HL-60/S4 (cell line): ENCODE results near the gene POLR2H.

ENCODE experiments used
- in situ Hi-C: fragments of 300-500 bp; cut with MboI; formaldehyde crosslinking; loops from 2 replicates; pipeline ENCODE4 v1.14.3; 2022; ENCODE audit warnings: low sequenced_read_pairs

POLR2H gene

GRCh38 chr3:184366619-184367289 is 5.2 kb downstream of the POLR2H start:
- in situ Hi-C loops, result loop anchor here (25.0 kb wide), 1 partner anchor 421 kb away; no protein-coding TSS in a partner anchor

DNA sequence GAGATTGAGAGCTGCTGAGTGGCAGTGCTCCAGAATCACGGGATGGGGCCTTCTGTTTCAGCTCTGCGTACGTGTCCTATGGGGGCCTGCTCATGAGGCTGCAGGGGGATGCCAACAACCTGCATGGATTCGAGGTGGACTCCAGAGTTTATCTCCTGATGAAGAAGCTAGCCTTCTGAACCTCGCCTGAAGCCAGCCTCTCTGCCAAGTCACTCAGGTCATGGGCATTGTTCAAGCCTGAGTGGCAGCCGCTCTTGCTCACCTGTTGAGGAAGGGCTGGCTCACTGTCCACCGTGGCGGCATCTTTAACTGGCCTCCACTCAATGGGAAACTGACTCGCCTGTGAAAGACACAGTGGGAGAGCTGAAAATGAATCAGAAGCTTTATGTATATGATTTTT is 6.6 kb downstream of the POLR2H start:
- in situ Hi-C loops, result loop anchor here (25.0 kb wide), 1 partner anchor 419 kb away; no protein-coding TSS in a partner anchor

GRCh38 chr3:184368586-184369183 is 7.2 kb downstream of the POLR2H start:
- in situ Hi-C loops, result loop anchor here (25.0 kb wide), 1 partner anchor 419 kb away; no protein-coding TSS in a partner anchor

DNA sequence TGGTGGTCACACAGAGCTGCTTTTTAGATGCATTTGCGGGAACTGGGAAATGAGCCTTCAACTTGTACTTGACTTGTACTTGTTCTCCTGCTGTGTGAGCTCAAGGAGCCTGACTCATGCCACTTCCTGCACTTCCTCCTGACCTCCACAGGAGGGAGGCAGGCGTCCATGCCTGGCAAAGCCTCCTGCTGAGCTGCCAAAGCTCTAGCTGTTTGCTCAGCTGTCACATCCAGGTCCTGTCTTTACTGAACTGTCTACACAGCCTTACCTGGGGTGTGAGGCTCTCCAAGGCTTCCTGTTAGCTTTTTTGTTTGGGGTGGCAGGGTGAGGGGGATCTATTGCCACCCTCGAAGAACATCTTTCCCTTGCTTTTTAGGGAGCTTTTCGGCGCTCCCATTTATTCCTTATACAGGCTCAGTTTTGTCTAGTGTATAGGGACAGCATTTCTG is 10.1 kb downstream of the POLR2H start:
- in situ Hi-C loops, result loop anchor here (10.0 to 25.0 kb wide), 2 partner anchors 153 to 416 kb away; no protein-coding TSS in a partner anchor

DNA sequence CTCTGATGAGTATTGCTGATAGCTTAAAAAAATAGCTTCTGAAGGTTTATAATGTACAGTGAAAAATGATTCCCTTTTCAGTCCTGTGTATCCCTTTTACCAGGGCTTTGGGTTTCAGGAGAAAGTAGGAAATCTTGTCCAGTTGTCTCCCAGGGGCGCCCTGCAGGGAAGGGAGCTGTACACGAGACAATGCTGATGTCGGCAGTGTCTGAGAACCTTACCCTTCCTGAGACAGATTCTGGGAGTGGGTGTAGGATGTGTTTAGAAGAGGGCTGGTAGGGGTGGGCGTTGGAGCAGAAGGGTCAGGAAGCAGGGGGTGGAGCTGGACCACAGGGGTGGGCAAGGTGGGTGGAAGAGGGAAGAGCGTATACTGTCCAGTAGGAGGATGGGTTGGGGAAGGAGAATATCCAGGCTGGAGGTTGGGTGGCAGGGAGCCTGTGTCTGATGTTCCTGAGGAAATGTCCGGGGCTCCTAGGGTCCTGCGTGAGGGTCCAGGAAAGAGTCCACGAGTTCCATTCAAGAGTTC is 10.8 kb downstream of the POLR2H start:
- in situ Hi-C loops, result loop anchor here (10.0 to 25.0 kb wide), 2 partner anchors 152 to 415 kb away; no protein-coding TSS in a partner anchor

GRCh38 chr3:184372911-184373310 is 11.4 kb downstream of the POLR2H start:
- in situ Hi-C loops, result loop anchor here (10.0 to 25.0 kb wide), 2 partner anchors 152 to 414 kb away; no protein-coding TSS in a partner anchor

DNA sequence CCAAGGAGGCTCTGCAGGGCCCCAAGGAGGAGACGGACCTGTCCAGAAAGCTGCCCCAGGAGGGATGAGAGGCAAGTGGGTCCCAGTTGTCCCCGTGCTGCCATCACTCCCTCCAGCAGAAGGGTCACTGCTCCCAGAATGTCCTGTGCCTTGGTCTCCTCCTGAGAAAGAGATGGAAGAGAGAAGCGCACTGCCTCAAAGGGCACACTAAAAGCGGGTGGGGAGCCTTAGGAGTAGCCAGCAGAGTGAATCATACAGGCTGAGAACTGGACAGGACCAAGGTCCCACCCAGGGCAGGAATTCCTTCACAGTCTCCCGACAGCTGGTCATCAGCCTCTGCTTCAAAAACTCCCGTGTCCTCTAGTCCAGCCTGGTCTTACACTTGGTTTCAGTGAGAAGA is 11.9 kb downstream of the POLR2H start:
- in situ Hi-C loops, result loop anchor here (10.0 to 25.0 kb wide), 2 partner anchors 151 to 414 kb away; no protein-coding TSS in a partner anchor

DNA sequence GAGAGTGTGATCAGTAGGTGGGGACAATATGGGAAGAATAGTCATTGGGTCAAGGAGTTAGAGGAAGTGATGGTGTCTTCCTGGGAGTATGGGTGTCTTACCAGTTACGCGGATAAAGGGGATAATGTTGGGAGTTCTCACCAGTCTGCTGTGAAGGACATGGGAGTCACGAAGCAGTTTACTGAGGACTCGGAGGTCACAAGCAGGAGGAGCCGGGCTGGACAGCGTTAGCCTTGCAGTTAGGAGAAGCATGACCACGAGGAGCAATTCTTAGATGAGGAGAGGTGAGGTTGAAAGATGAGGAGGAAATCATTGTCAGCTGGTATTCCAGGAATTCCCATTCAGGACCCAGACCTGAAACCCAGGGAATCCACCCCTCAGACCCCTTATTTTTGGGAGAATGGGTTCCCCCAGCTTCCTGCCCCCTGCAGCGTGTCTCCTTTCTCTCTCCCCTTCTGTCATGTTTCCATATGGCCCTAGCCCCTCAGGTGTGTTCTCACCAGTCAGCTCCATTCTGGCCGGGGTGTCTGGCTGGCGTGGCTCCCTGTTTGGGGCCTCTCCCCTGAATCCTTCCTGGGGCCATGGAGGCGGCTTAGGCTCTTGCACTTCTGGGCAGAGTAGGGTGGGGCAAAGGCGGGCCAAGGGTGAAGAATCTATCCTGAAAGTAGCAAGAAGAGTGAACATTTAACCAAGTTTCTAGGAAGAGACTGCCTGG is 14.4 kb downstream of the POLR2H start:
- in situ Hi-C loops, result loop anchor here (10.0 kb wide), 1 partner anchor 149 kb away; no protein-coding TSS in a partner anchor

DNA sequence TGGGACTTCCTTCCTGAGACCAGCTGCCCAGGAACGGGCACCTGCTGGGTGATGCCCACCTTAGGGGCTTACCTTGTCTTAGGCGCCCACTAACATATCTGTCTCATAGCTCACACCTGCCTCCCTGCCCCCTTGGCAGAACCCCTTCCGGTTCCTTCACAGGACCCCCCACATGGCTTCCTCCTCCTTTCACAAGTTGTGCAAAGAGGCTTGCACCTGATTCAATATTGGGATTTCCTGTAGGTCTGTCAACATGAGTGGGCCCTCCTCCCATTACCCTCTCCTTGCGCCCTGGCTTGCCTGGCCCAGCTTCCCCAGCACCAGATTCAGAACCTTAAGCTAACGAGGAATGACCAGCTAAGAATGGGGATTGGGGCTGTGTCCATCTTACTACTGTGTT is 15.9 kb downstream of the POLR2H start:
- in situ Hi-C loops, result loop anchor here (10.0 kb wide), 1 partner anchor 147 kb away; no protein-coding TSS in a partner anchor

DNA sequence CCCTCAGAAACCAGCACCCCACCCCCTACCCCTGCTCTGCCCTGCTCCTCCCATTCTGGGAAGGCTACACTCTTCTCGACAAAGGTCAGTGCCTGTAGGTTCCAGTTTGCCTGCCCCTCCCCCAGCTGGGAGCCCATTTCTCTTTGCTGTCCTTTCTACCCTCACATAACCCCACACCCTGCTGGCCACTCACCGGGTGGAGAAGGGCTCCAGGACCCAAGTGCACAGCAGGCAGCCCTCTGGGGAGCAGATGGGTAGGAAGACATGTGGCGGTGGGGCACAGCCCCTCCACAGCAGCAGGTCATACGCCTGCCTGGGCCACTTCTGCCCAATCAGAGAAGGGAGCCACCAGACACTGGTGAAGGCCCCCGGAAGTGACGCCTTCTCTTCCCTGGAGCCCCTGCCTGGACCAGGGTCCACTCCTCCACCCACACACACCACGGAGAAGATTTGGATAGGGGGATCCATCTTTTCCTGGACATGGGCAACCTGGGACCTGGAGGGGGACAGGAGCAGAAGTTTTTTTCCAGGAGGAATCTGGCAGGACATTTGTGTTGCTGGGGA is 16.5 kb downstream of the POLR2H start, which contains the start of gene THPO:
Gene THPO, minus strand, starts transcription at position 326 of the 564 bp plus-strand sequence. CDS start 1,948 bp downstream, outside the sequence.
- in situ Hi-C loops, result loop anchor here (10.0 kb wide), 1 partner anchor 147 kb away; no protein-coding TSS in a partner anchor

DNA sequence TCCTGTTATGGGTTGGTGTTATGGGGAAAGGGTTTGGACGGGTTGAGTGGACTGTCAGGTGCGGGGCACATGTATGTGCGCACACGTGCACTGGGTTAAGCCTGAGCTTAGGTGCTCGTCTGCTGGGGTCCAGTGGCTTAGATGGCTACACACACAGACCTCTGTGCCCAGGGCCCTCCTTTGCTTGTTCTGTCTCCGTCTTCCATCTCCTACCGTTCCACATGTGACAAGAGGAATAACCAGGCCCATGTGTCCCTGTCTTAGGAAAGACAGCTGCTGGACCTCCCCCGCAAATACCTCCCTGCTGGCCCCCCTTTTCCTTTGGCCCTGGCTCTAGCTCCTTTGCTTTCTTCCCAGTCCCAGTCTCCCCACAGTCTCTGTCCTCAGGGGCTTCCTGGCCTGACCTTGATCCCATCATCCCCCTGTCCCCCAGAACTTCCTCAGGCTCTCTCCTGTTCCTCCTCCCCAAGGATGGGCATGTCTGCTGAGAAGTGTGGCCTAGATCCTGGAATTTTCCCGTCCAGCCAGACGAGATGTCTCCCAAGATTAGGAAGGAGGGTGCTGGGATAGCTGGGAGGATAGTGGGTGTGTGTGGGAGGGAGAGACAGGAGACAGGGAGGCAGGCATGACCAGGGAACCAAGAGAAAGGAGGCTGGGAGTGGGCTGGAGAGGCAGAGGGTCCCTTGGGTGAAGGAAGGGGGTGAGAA is 17.3 kb downstream of the POLR2H start:
- in situ Hi-C loops, result loop anchor here (10.0 kb wide), 1 partner anchor 146 kb away; no protein-coding TSS in a partner anchor

DNA sequence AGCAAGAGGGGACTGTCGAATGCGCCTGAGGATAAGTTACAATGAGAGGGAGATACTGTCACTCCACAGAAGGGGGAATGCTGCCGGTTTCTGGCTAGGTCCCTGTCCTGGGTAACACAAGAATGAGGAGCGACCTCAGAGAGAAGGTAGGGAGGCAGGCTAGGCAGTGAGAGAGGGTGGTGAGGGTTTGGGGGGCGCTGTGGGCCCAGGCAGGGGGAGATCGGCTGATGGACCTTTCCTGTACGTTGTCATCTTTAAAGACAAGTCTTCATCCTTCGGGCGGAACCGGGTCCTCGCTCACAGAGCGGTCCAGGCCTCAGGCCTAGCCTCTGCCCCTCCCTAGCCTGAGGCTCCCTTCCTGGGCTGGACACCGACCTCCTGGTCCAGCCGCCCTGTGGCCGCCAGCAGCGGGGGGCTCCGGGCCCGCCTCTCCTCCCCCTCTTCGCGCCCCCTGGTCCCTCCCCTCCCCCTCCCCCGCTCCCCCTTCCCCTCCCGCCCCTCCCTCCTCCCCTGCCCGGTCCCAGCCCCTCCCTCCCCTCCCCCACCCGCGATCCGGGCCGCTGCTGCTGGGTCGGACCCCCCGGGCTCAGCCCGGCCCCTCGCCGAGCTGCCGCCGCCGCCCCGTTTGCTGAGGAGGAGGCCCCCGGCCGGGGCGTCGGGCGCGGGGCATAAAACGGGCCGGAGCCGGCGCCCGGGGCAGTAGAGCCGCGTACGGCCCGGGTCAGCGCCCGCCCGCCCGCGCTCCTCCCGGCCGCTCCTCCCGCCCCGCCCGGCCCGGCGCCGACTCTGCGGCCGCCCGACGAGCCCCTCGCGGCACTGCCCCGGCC is 18.1 kb downstream of the POLR2H start, which contains the start of gene CHRD:
Gene CHRD, plus strand, starts transcription at position 697 of the 827 bp plus-strand sequence. CDS start 265 bp downstream, outside the sequence.
- in situ Hi-C loops, result loop anchor here (10.0 kb wide), 1 partner anchor 145 kb away; no protein-coding TSS in a partner anchor

- in situ Hi-C loops, result no loop called here
These were observed 18.7 kb downstream of the POLR2H start for GRCh38 chr3:184380185-184380626.

DNA sequence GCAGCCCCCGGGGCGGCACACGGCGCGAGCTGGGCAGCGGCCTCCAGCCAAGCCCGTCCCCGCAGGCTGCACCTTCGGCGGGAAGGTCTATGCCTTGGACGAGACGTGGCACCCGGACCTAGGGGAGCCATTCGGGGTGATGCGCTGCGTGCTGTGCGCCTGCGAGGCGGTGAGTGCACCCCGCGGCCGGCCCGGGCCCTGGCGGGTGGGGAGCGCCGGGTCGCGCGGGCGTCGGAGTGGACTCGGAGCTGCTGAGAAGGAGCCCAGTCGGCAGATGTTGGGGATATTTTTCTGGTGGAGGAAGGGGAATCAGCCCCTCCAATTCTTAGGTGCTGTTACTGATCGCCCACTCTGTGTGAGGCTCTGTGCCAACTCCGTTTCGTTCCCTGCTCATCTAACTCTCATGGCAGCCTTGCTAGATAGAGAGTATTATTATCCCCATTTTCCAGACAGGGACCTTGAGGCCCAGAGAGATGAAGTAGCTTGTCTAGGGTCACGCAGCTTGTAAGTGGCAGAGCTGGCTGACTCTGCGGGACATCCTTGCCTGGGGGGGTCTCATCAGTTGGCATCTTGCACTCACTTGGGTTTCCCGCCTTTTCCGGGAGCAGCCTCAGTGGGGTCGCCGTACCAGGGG is 19.2 kb downstream of the POLR2H start:
- in situ Hi-C loops, result no loop called here

DNA sequence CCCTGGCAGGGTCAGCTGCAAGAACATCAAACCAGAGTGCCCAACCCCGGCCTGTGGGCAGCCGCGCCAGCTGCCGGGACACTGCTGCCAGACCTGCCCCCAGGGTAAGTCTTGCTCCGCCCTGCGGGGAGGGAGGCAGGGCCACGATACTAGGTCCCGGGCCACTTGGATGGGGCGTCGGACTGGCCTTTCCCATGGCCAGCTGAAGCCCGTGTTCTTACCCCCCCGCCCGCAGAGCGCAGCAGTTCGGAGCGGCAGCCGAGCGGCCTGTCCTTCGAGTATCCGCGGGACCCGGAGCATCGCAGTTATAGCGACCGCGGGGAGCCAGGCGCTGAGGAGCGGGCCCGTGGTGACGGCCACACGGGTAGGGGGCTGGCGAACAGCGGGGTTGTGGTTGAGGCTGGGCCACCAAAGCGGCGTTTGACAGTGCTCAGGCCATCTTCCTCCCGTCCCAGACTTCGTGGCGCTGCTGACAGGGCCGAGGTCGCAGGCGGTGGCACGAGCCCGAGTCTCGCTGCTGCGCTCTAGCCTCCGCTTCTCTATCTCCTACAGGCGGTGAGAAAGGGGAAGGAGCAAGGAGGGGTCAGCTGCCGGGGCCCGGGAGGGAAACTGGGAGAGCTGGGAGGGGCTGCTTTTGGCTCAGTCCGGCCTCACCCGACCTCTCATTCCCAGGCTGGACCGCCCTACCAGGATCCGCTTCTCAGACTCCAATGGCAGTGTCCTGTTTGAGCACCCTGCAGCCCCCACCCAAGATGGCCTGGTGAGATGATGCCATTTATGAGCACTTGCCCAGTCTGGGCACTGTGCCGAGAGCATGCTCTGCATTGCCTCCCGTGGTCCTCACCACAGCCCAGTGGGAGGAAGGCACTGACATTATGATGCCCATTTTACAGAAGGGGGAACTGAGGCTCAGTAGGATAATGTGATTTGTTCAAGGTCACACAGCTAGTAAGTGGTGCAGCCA is 20.0 kb downstream of the POLR2H start:
- in situ Hi-C loops, result no loop called here

DNA sequence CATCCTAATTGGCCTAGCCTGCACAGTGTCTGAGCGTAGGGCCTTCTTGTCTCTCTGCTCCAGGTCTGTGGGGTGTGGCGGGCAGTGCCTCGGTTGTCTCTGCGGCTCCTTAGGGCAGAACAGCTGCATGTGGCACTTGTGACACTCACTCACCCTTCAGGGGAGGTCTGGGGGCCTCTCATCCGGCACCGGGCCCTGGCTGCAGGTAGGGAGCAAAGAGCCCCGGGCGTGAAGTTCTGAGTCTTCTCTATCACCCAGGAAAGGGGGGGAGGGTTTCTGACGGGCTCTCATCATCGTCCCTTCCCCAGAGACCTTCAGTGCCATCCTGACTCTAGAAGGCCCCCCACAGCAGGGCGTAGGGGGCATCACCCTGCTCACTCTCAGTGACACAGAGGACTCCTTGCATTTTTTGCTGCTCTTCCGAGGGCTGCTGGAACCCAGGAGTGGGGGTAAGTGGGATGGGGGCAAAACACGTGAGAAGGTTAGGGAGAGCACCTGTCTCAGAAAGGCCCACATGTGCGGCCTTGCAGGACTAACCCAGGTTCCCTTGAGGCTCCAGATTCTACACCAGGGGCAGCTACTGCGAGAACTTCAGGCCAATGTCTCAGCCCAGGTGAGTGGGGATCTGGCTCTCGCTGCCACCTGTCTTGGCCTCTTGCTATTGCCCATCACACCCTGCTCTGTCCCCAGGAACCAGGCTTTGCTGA is 21.0 kb downstream of the POLR2H start:
- in situ Hi-C loops, result no loop called here
